ENCODE data around the gene LTBP1. TPM values are rescaled to one million over a fixed set of nuclear protein-coding genes. Genes with fewer than 3 reads are reported as not detected.
A peak's percentile ranks its signal among the peaks of the same experiment; 100 is the strongest.

LTBP1 gene
- total RNA-seq, 5 donors from 2014 or later (not counting 1 experiment from before 2014, with no cell fraction given), result 0.16 to 0.76 (median 0.43) TPM

DNA sequence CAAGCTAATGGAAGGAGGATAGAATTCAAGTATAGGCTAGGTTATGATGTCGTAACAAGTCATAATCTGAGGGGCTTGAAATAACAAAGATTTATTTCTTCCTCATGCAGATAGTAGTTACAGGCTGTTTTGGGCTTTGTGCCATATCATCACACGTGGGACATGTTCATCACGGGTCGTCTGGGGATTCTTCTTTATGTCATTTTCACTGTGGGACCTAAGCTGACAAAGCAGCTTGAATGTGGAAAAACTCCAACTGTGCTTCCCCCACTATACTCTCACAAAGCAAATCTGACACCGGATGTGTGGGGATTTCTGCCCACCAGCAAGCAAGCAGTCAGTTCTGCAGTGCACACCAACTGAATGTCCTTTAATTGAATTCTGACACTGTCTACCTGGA is 124.8 kb downstream of the LTBP1 start:
- no peaks in the 10 kb centered on the region for H3K9me3 Mint-ChIP-seq
- H3K4me3 ChIP-seq (ENCODE audit: control insufficient read depth in 1 of 2, extremely low read depth in 1 of 2, low read length in 1 of 2), result no peak overlapping the region
- no peaks in the 10 kb centered on the region for H3K9me3 ChIP-seq
- no peaks in the 10 kb centered on the region for H3K36me3 Mint-ChIP-seq
- H3K27me3 Mint-ChIP-seq, result peaks cover 6 to 9% of the 10 kb centered on the region in 2 donors
- no peaks in the 10 kb centered on the region for H3K4me1 ChIP-seq (ENCODE audit: control insufficient read depth in 1 of 2, extremely low read depth in 1 of 2, insufficient read depth in 2 of 2, low read length in 2 of 2)
- POLR2A ChIA-PET, result no interaction called here
- DNase-seq (no peak), ATAC-seq (replicated peaks in 1 of 4) (no peak)
- H3K27ac Mint-ChIP-seq, result no peak overlapping the region
- H3K4me1 Mint-ChIP-seq, result no peaks in the 10 kb centered on the region
- no peak overlapping the region for H3K27ac ChIP-seq (ENCODE audit: low read length)
- no peaks in the 10 kb centered on the region for H3K36me3 ChIP-seq (ENCODE audit: control insufficient read depth in 2 of 2, extremely low read depth in 1 of 2, insufficient read depth in 1 of 2, low read length in 1 of 2)
- H3K4me3 Mint-ChIP-seq, result no peak overlapping the region
- H3K27me3 ChIP-seq (replicated peaks in 1 of 2; ENCODE audit: control insufficient read depth in 2 of 2, extremely low read depth in 1 of 2, insufficient read depth in 2 of 2, low read length in 1 of 2), result peaks cover 0 to 7% of the 10 kb centered on the region in 2 experiments
- 90% methylated on average over 2 of the region's 5 CpGs for WGBS (ENCODE audit: insufficient coverage)
- CTCF ChIA-PET, result no interaction called here

DNA sequence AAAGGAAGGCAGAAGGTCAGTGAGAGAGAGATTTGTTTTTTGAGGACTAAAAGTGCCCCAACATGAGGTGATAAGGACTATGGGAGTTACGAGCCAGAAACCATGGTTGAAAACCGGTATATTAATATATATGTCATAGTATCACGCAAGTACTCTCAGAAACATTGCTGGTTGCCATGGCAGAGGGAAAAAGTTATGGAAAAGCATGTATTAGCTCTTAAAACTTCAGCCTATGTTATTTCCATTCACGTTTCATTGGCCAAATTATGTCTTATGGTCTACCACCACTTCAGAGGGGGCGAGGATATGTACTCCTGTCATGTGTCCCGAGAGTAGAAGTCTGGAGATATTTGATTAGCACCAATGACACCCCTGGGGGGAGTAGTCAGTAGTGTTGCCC is 125.9 kb downstream of the LTBP1 start:
- no peaks in the 10 kb centered on the region for H3K36me3 ChIP-seq (ENCODE audit: control insufficient read depth in 2 of 2, extremely low read depth in 1 of 2, insufficient read depth in 1 of 2, low read length in 1 of 2)
- no peak for ATAC-seq (replicated peaks in 1 of 4)

DNA sequence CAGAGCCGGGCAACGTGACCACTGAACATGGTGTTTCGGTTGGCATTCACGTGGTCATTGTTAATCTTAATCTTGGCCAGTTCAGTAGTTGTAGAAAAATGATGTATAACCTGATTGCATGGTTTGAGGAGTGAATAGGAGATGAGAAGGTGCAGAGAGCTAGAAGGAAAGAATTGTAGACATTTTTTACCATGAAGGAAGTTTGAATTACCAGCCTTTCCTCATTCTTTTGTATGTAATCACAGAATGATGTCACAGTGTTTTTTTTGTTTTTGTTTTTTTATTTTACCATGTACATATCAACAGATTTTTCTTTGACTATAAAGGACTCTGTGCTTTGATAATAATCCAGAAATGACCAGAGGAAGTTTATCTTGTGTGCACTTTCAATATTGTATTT is 126.3 kb downstream of the LTBP1 start:
- H3K4me1 Mint-ChIP-seq, result no peaks in the 10 kb centered on the region
- H3K9me3 Mint-ChIP-seq, result no peaks in the 10 kb centered on the region
- H3K4me3 ChIP-seq (ENCODE audit: control insufficient read depth in 1 of 2, extremely low read depth in 1 of 2, low read length in 1 of 2), result no peak overlapping the region
- WGBS (ENCODE audit: insufficient coverage), result 85% methylated on average over 2 of the region's 4 CpGs
- peaks cover 0 to 10% of the 10 kb centered on the region in 2 experiments for H3K27me3 ChIP-seq (replicated peaks in 1 of 2; ENCODE audit: control insufficient read depth in 2 of 2, extremely low read depth in 1 of 2, insufficient read depth in 2 of 2, low read length in 1 of 2)
- H3K36me3 Mint-ChIP-seq, result no peaks in the 10 kb centered on the region
- DNase-seq (no peak), ATAC-seq (replicated peaks in 1 of 4) (no peak)
- H3K4me3 Mint-ChIP-seq, result no peak overlapping the region
- H3K27me3 Mint-ChIP-seq, result peaks cover 6 to 9% of the 10 kb centered on the region in 2 donors
- H3K9me3 ChIP-seq, result no peaks in the 10 kb centered on the region
- H3K36me3 ChIP-seq (ENCODE audit: control insufficient read depth in 2 of 2, extremely low read depth in 1 of 2, insufficient read depth in 1 of 2, low read length in 1 of 2), result no peaks in the 10 kb centered on the region
- ChIA-PET POLR2A (no interaction called here), CTCF (no interaction called here)
- H3K27ac Mint-ChIP-seq, result no peak overlapping the region
- H3K4me1 ChIP-seq (ENCODE audit: control insufficient read depth in 1 of 2, extremely low read depth in 1 of 2, insufficient read depth in 2 of 2, low read length in 2 of 2), result no peaks in the 10 kb centered on the region
- H3K27ac ChIP-seq (ENCODE audit: low read length), result no peak overlapping the region

More for the DNA sequence above, 125.9 kb downstream of the LTBP1 start:
- ChIA-PET POLR2A (no interaction called here), CTCF (no interaction called here)
- 80% methylated on average over 1 of the region's 6 CpGs for WGBS (ENCODE audit: insufficient coverage)
- no peaks in the 10 kb centered on the region for H3K9me3 Mint-ChIP-seq
- Histone ChIP-seq H3K4me3 (ENCODE audit: control insufficient read depth in 1 of 2, extremely low read depth in 1 of 2, low read length in 1 of 2) (no peak overlapping the region), H3K27me3 (replicated peaks in 1 of 2; ENCODE audit: control insufficient read depth in 2 of 2, extremely low read depth in 1 of 2, insufficient read depth in 2 of 2, low read length in 1 of 2) (peaks cover 0 to 10% of the 10 kb centered on the region in 2 experiments), H3K9me3 (no peaks in the 10 kb centered on the region), H3K27ac (ENCODE audit: low read length) (no peak overlapping the region), H3K4me1 (ENCODE audit: control insufficient read depth in 1 of 2, extremely low read depth in 1 of 2, insufficient read depth in 2 of 2, low read length in 2 of 2) (no peaks in the 10 kb centered on the region)
- no peak for DNase-seq
- no peaks in the 10 kb centered on the region for H3K4me1 Mint-ChIP-seq
- H3K27me3 Mint-ChIP-seq, result peaks cover 6 to 9% of the 10 kb centered on the region in 2 donors
- H3K36me3 Mint-ChIP-seq, result no peaks in the 10 kb centered on the region
- no peak overlapping the region for H3K4me3 Mint-ChIP-seq
- H3K27ac Mint-ChIP-seq, result no peak overlapping the region

DNA sequence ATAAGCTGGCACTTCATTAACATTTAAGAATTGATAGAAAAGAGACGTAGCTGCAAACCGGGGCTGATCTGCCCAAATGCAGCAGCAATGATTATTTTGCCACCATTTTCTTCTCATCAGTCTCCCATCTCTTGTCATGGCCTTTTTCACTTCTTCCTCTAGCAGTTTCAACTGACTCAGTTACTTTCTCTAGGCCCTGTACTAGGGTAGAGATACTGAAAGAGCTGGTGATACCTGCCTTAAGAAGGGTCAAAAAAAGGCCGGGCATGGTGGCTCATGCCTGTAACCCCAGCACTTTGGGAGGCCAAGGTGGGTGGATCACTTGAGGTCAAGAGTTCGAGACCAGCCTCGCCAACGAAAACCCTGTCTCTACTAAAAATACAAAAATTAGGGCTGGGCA is 127.4 kb downstream of the LTBP1 start:
- ChIA-PET POLR2A (no interaction called here), CTCF (no interaction called here)
- H3K27ac ChIP-seq (ENCODE audit: low read length), result no peak overlapping the region
- no CpG with 5 or more reads among the region's 6 CpGs for WGBS (ENCODE audit: insufficient coverage)
- H3K9me3 ChIP-seq, result no peaks in the 10 kb centered on the region
- H3K36me3 ChIP-seq (ENCODE audit: control insufficient read depth in 2 of 2, extremely low read depth in 1 of 2, insufficient read depth in 1 of 2, low read length in 1 of 2), result no peaks in the 10 kb centered on the region
- Mint-ChIP-seq H3K4me1 (no peaks in the 10 kb centered on the region), H3K9me3 (no peaks in the 10 kb centered on the region), H3K4me3 (no peak overlapping the region), H3K27ac (no peak overlapping the region), H3K36me3 (no peaks in the 10 kb centered on the region), H3K27me3 (peaks cover 4 to 9% of the 10 kb centered on the region in 2 donors)
- DNase-seq, result no peak
- no peak overlapping the region for H3K4me3 ChIP-seq (ENCODE audit: control insufficient read depth in 1 of 2, extremely low read depth in 1 of 2, low read length in 1 of 2)
- H3K27me3 ChIP-seq (replicated peaks in 1 of 2; ENCODE audit: control insufficient read depth in 2 of 2, extremely low read depth in 1 of 2, insufficient read depth in 2 of 2, low read length in 1 of 2), result peaks cover 0 to 7% of the 10 kb centered on the region in 2 experiments
- no peak for ATAC-seq (replicated peaks in 1 of 4)
- H3K4me1 ChIP-seq (ENCODE audit: control insufficient read depth in 1 of 2, extremely low read depth in 1 of 2, insufficient read depth in 2 of 2, low read length in 2 of 2), result no peaks in the 10 kb centered on the region

DNA sequence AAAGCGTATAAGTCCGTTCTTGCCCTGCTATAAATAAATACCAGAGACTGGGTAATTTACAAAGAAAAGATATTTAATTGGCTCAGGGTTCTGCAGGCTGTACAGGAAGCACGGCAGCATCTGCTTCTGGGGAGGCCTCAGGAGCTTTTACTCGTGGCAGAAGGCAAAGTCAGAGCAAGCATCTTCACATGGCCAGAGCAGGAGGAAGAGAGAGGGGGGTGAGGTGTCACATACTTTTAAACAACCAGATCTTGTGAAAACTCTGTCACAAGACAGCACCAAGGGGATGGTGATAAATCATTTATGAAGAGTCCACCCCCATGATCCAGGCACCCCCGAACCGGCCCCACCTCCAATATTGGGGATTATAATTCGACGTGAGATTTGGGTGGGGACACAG is 130.6 kb downstream of the LTBP1 start:
- Histone ChIP-seq H3K27ac (ENCODE audit: low read length) (no peak overlapping the region), H3K9me3 (no peaks in the 10 kb centered on the region), H3K27me3 (replicated peaks in 1 of 2; ENCODE audit: control insufficient read depth in 2 of 2, extremely low read depth in 1 of 2, insufficient read depth in 2 of 2, low read length in 1 of 2) (peaks cover 0 to 3% of the 10 kb centered on the region in 2 experiments), H3K4me1 (ENCODE audit: control insufficient read depth in 1 of 2, extremely low read depth in 1 of 2, insufficient read depth in 2 of 2, low read length in 2 of 2) (no peaks in the 10 kb centered on the region), H3K36me3 (ENCODE audit: control insufficient read depth in 2 of 2, extremely low read depth in 1 of 2, insufficient read depth in 1 of 2, low read length in 1 of 2) (no peaks in the 10 kb centered on the region), H3K4me3 (ENCODE audit: control insufficient read depth in 1 of 2, extremely low read depth in 1 of 2, low read length in 1 of 2) (no peak overlapping the region)
- Mint-ChIP-seq H3K4me3 (no peak overlapping the region), H3K4me1 (no peaks in the 10 kb centered on the region), H3K27me3 (peaks cover 0 to 1% of the 10 kb centered on the region in 2 donors), H3K27ac (no peak overlapping the region), H3K9me3 (no peaks in the 10 kb centered on the region), H3K36me3 (no peaks in the 10 kb centered on the region)
- whole genome bisulfite sequencing (ENCODE audit: insufficient coverage), result no CpG with 5 or more reads among the region's 8 CpGs
- ChIA-PET CTCF (no interaction called here), POLR2A (no interaction called here)
- ATAC-seq (replicated peaks in 1 of 4), result no peak
- no peak for DNase-seq

DNA sequence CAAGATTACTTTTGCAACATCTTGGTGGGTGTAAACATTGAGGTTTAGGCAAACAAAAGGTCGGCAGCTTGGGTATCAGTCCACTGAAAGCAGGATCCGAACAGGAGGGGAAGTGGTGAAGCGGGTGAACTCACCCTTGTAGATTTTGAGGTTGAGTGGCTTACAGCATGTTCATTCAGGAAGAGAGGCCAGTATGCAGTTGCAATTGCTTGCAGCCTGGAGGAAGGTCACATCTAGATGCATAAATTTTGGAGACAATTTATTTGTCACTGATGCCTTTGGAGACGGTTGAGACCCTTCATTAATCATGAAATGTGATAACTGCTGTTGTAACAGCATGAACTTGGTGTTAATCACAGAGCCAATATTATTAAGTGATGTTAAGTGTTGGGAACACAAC is 131.1 kb downstream of the LTBP1 start:
- H3K27me3 Mint-ChIP-seq, result peaks cover under 1 to 2% of the 10 kb centered on the region in 2 donors
- no peak overlapping the region for H3K27ac Mint-ChIP-seq
- no peaks in the 10 kb centered on the region for H3K9me3 Mint-ChIP-seq
- H3K27ac ChIP-seq (ENCODE audit: low read length), result no peak overlapping the region
- peak in 1 of 4 experiments; percentile 19 for ATAC-seq (replicated peaks in 1 of 4)
- H3K36me3 ChIP-seq (ENCODE audit: control insufficient read depth in 2 of 2, extremely low read depth in 1 of 2, insufficient read depth in 1 of 2, low read length in 1 of 2), result no peaks in the 10 kb centered on the region
- no peaks in the 10 kb centered on the region for H3K4me1 Mint-ChIP-seq
- 40% methylated on average over 4 of the region's 4 CpGs for WGBS (ENCODE audit: insufficient coverage)
- H3K9me3 ChIP-seq, result no peaks in the 10 kb centered on the region
- peaks cover 0 to 3% of the 10 kb centered on the region in 2 experiments for H3K27me3 ChIP-seq (replicated peaks in 1 of 2; ENCODE audit: control insufficient read depth in 2 of 2, extremely low read depth in 1 of 2, insufficient read depth in 2 of 2, low read length in 1 of 2)
- H3K4me1 ChIP-seq (ENCODE audit: control insufficient read depth in 1 of 2, extremely low read depth in 1 of 2, insufficient read depth in 2 of 2, low read length in 2 of 2), result no peaks in the 10 kb centered on the region
- no peak overlapping the region for H3K4me3 Mint-ChIP-seq
- ChIA-PET CTCF (no interaction called here), POLR2A (interaction anchor here in 1 of 2 donors (0.6 kb wide), 1 partner anchor 72 kb away, joined by 11 read pairs; no protein-coding TSS in a partner anchor)
- no peaks in the 10 kb centered on the region for H3K36me3 Mint-ChIP-seq
- no peak for DNase-seq
- H3K4me3 ChIP-seq (ENCODE audit: control insufficient read depth in 1 of 2, extremely low read depth in 1 of 2, low read length in 1 of 2), result no peak overlapping the region

DNA sequence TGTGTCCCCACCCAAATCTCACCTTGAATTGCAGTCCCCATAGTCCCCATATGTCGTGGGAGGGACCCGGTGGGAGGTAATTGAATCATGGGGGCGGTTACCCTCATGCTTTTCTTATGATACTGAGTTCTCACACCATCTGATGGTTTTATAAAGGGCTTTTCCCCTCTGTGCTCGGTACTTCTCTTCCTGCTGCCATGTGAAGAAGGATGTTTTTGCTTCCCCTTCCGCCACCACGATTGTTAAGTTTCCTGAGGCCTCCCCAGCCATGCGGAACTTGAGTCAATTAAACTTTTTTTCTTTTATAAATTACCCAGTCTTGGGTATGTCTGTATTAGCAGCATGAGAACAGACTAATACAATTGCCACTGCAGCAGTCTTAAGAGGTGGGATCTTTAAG is 134.9 kb downstream of the LTBP1 start:
- DNase-seq, result no peak
- Mint-ChIP-seq H3K4me3 (no peak overlapping the region), H3K4me1 (no peaks in the 10 kb centered on the region), H3K9me3 (no peaks in the 10 kb centered on the region), H3K27me3 (peaks cover 10 to 13% of the 10 kb centered on the region in 2 donors), H3K27ac (no peak overlapping the region), H3K36me3 (no peaks in the 10 kb centered on the region)
- H3K4me1 ChIP-seq (ENCODE audit: control insufficient read depth in 1 of 2, extremely low read depth in 1 of 2, insufficient read depth in 2 of 2, low read length in 2 of 2), result no peaks in the 10 kb centered on the region
- H3K27ac ChIP-seq (ENCODE audit: low read length), result no peak overlapping the region
- WGBS (ENCODE audit: insufficient coverage), result no CpG with 5 or more reads among the region's 7 CpGs
- ChIA-PET CTCF (no interaction called here), POLR2A (no interaction called here)
- no peaks in the 10 kb centered on the region for H3K9me3 ChIP-seq
- H3K36me3 ChIP-seq (ENCODE audit: control insufficient read depth in 2 of 2, extremely low read depth in 1 of 2, insufficient read depth in 1 of 2, low read length in 1 of 2), result no peaks in the 10 kb centered on the region
- no peak for ATAC-seq (replicated peaks in 1 of 4)
- H3K27me3 ChIP-seq (replicated peaks in 1 of 2; ENCODE audit: control insufficient read depth in 2 of 2, extremely low read depth in 1 of 2, insufficient read depth in 2 of 2, low read length in 1 of 2), result peaks cover 0 to 3% of the 10 kb centered on the region in 2 experiments
- no peak overlapping the region for H3K4me3 ChIP-seq (ENCODE audit: control insufficient read depth in 1 of 2, extremely low read depth in 1 of 2, low read length in 1 of 2)

Measured in T-cell (primary cell).